GM15510 (cell line): ENCODE results near the gene EXD3.

Experiments
- POLR2A ChIP-seq: IDR thresholded peaks from 3 replicates; pipeline ENCODE4 v1.6.1; 2011; ENCODE audit warnings: borderline replicate concordance; ENCODE audit not compliant: insufficient read length; ENCODE audit errors: extremely low read depth

The EXD3 gene

GRCh38 chr9:137422604-137423513 is at the start of gene EXD3, which contains the start of gene NOXA1:
Gene EXD3, minus strand, starts transcription at chr9:137423162. Its CDS starts 27,805 bp downstream, at chr9:137395357.
Gene NOXA1, plus strand, starts transcription at chr9:137423393. Its CDS starts 137 bp downstream, at chr9:137423530.
- TF ChIP-seq POLR2A, result peak; percentile 73

DNA sequence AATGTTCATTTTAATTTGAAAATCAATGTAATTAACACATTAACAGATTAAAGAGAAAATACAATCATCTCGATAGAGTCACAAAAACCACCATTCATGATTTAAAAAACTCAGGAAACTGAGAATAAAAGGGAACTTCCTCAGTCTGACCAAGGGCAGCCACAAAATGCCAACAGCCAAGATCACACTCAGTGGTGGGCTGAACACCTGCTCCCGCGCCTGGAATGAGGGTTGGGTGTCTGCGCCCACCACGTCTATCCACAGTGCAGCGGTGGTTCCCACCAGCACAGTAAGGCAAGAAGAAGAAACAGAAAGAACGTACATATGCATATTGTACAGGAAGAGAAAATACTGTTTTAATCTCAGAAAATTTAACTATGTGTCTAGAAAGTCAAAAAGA is 47.8 kb upstream of the EXD3 start:
- TF ChIP-seq POLR2A, result no peak

GRCh38 chr9:137467896-137468295 is 44.9 kb upstream of the EXD3 start:
- no peak for TF ChIP-seq POLR2A

DNA sequence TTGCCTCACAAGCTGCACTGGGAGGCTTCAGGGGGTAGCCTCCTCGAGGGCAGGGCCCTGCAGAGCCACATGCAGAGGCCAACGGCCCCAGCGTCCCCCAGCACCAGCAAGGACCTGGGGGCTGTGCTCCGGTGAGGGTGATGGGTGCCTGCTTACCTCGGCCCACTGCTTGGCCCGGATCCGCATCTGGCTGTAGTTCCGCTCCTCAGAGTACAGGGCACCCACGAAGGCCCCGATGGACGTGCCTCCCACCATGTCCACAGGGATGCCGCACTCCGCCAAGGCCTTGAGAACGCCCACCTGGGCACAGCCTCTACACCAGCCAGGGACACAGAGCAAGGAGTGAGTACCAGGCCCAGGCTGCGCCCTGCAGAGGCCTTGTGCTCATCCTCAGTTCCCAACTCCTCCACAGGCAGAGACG is 44.2 kb upstream of the EXD3 start:
- TF ChIP-seq POLR2A, result no peak

DNA sequence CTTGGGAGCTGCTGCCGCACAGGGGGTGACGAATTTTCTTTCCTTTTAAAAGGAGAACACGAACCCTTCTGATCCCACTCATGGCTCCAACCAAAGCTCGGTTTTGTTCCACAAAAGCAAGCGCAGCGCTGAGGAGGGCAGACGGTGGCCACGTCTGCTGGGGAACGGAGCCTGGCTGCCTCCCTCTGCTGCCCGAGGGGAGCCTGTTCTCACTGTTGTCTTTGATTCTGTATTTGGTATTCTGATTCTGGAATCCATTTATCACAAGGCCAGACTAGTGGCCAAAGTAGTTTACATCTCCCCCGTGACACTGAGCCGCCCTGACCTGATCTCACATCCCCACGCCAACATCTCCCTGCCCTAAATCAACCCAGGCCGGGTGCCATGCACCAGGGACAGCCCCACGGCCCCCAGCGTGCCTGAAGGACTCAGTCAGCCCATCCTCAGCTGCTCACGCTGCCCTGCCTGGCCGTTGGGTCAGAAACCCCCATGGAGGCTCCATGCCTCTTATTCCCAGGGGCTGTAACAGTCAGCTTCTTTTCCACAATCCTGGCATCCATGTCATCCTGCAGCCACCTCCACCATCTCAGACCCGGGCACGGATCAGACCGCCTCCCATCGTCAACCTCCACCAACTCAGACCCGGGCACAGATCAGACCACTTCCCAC is 42.9 kb upstream of the EXD3 start:
- TF ChIP-seq POLR2A, result no peak

DNA sequence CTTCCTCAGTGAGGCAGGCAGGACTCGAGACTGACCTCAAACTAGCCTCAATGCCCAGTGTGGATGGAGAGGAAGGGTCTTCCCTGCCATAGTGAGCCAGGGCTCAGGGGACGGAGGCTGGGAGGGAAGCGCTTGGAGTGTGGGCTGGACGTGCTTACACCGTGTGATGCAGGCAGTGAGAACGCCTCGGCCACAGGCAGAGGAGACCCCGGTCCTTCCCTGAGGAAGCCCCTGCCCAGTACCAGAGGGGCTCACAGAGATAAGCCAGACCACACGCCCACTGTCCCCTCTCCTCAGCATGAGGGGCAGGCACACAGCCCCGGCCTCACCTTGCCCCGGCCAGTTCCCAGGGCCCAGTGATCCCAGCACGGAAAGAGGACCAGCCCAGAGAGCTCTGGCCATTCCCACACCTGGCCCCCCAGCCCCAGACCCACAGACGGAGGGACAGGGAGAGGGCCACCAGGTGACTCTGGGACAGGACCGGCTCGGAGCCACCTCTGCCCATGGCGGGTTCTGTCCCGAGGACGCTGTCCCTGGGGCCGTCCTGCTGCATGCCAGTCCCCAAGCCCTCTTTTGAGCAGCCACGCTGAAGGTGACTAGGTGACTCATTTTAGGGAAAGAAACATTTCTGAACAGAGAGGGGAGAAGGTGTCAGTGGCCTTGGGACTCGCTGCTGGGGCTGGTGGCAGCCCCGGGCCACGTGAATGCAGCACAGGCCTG is 42.2 kb upstream of the EXD3 start:
- TF ChIP-seq POLR2A, result no peak

DNA sequence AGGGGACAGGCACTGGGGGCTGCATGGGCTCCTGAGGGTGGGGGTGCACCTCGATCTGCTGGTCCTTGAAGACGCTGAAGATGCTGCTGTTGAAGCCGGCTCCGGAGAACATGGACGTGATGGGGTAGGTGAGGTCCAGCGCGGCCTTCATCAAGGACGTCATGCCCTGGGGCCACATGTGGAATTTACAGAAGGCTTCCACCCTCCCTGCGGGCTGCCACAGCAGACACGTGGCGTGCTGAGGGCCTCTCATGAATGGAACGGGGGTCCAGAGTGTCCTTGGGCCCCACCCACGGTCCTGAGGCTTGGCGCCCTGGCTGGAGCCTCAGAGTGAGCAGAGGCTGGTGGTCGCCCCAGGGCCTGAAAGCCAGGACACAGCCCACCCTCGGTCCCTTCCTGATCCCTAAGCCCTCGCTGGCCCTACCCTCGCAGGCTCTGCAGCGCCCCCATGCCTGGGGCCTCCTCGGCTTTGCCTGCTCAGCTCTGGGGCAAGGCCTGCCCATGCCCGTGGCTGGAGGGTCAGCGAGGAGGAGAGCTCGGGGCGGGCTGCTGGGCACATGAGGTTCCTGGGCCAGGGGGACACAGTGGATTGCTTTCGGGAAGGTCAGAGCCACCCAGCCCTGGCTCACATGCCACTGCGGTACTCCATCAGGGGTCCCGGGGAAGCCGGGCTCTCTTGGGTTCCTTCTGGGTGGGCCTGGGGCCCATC is 41.5 kb upstream of the EXD3 start:
- TF ChIP-seq POLR2A, result no peak

DNA sequence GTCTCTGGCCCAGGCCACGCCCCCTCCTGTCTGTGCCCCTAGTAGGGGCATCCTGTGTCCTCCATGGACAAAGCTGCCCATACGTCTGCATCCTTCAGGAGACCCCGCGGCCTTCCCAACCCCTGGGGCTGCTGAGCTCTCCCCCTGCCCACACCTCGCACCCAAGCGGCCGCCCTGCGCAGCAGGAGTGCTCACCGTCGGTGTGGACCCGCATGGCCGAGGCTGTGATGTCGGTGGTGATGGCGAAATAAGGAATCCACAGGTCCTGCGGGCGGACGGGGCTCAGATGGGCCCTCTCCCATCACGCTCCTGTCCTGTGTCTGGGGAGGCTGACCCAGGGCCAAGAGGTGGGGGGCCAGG is 40.9 kb upstream of the EXD3 start:
- no peak for TF ChIP-seq POLR2A

DNA sequence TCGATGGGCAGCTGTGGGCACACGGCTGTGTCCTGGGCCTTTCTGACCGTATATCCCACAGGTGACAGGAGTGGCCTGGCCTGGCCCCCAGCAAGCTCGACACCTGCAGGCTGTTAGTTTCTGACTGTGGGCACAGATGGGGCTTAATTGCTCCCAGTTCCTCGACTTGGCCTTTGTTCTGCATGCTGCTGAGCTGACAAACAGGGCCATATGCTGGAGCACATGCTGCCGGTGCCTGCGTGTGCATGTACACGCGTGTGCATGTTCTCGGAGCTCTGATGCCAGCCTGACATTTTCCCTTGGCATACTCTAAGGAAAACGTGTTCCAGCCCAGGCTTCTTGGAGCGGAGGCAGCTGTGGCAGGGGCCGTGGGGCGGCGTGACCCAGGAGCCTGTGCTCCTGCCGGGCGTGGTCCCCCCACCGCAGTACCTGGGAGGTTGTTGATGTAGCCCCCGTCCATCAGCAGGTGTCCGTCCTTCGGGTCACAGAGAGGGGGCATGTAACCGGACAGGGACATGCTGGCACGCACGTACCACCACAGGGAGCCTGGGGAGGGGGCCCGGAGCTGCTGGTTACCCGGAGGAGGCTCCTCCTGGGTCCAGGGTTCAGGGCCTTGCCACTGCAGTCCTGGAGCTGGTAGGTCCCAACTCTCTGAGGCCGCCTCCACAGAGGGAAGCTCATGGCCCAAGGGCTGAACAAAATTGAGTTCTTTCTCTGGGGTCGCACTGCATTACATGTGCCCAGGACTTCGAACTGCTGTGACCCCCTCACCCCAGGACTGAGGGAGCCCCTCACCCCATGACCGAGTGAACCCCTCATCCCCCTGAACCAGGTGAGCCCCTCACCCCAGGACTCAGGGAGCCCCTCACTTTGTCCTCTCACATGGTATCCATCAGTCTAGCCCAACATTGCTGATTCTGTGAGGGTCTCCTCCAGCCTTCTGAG is 40.3 kb upstream of the EXD3 start:
- no peak for TF ChIP-seq POLR2A

DNA sequence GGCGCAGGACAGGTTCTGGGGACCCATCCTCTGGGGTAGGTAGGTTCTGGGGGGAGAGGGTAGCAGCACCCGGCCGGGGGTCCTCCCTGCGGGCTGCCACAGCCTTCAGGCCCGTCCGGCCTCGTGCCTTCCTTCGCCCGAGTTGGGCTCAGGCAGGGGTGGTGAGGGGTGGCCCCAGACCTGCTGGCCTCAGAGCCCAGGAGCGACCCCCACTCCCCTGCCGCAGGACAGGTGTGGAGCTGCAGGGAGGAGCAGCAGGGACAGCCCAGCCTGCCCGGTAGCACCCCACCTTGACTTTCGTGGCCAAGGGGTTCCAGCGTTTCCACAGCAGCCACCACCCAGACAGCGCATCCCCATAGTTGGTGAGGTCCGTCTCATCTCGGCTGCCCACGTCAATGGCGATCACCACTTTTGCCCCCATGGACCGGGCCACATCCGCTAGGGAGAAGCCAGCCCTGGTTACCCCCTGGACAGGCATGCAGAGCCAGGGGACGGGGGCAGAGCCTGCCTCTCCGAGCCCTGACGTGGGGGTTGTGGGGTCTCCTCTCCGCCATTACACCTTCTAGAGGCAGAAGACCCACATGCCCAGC is 39.5 kb upstream of the EXD3 start:
- no peak for TF ChIP-seq POLR2A

DNA sequence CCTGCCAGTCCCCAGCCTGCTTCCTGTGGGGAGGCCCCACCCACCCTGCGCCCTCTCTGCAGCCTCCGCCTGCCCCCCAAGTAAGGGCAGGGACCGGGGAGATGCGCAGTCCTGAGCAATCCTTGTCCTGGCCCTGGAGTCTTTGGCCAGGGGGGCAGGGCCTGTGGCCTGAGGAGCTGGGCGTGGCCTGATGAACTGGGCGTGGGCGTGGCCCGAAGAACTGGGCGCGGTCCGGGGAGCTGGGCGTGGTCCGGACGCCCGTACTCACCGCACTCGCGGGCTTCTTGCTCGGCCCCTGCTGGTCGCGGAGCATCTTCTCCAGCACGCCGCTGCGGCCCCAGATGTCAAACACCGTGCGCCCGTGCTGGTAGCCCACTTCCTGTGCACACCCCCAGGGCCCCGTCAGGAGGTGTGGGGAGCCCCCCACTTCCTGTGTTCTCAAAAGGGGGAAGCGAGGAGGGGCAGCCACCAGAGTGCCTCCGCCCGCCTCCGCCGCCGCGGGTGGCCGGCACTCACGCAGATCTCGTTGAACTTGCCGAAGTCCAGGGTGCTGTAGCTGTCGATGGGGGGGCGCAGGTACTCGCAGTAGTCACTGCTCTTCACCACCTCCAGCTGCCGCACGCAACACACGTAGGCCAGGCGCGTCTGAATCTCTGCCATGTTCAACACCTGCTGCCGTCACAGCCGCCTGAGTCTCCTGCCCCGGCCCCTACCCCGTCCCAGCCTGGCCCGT is 38.9 kb upstream of the EXD3 start:
- no peak for TF ChIP-seq POLR2A

DNA sequence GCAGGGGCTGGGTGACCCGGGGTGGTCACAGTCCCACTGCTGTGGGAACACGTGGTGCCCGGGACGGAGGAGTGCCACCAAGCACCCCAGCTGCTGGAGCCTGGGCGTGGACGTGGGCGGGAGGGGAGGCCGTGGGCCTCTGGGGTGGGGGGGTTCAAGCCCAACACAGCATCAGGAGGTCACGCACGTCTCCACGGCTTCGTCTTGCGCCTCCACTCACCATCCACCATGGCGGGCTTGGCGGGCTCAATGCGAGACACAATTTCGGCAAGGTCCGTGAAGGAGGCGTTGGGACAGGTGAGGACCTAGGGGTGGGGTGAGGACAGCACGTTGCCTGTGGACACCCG is 38.3 kb upstream of the EXD3 start:
- no peak for TF ChIP-seq POLR2A
